ENCODE measurements around the gene NT5DC4. TPM values are rescaled to one million over a fixed set of nuclear protein-coding genes. Genes with fewer than 3 reads are reported as not detected.

Gene NT5DC4
- not detected for total RNA-seq

GRCh38 chr2:112720785-112721184 lies at the start of gene NT5DC4:
NT5DC4 (plus strand) TSS chr2:112721020; CDS start chr2:112721080, 60 bp downstream.
- DNase-seq (no peak), ATAC-seq (no peak)
- intact Hi-C loops (cut with DNase I, micrococcal nuclease) = no loop called here
- H3K9me3 Mint-ChIP-seq (ENCODE audit: low read depth) = no peaks in the 10 kb centered on the region
- H3K4me3 Mint-ChIP-seq = no peak within 1 kb of the TSS
- no peaks in the 10 kb centered on the region for H3K36me3 Mint-ChIP-seq (ENCODE audit: low read depth)
- CTCF ChIA-PET = interaction anchor here (0.8 kb wide), 1 partner anchor 83 kb away, joined by 4 read pairs; no protein-coding TSS in a partner anchor
- no peaks in the 10 kb centered on the region for H3K27me3 Mint-ChIP-seq
- H3K4me1 Mint-ChIP-seq = no peaks in the 10 kb centered on the region
- POLR2A ChIA-PET = no interaction called here
- H3K27ac Mint-ChIP-seq = no peak within 1 kb of the TSS

GRCh38 chr2:112671801-112672200 lies 49.0 kb upstream of the NT5DC4 start:
- Mint-ChIP-seq H3K9me3 (ENCODE audit: low read depth) (no peaks in the 10 kb centered on the region), H3K36me3 (ENCODE audit: low read depth) (peaks cover 3% of the 10 kb centered on the region), H3K4me1 (no peaks in the 10 kb centered on the region), H3K27ac (no peak overlapping the region), H3K27me3 (peaks cover 1% of the 10 kb centered on the region), H3K4me3 (no peak overlapping the region)
- intact Hi-C loops (cut with DNase I, micrococcal nuclease) = no loop called here
- POLR2A ChIA-PET = no interaction called here
- no peak for DNase-seq
- no peak for ATAC-seq
- CTCF ChIA-PET = interaction anchor here (0.8 to 2.1 kb wide), 2 partner anchors 9 to 55 kb away, joined by 3 to 6 read pairs; no protein-coding TSS in a partner anchor

GRCh38 chr2:112673008-112673407 lies 47.8 kb upstream of the NT5DC4 start:
- ChIA-PET CTCF (interaction anchor here (2.1 kb wide), 1 partner anchor 54 kb away, joined by 6 read pairs; no protein-coding TSS in a partner anchor), POLR2A (no interaction called here)
- no peak overlapping the region for H3K27ac Mint-ChIP-seq
- H3K4me3 Mint-ChIP-seq = no peak overlapping the region
- H3K4me1 Mint-ChIP-seq = no peaks in the 10 kb centered on the region
- H3K36me3 Mint-ChIP-seq (ENCODE audit: low read depth) = peaks cover 3% of the 10 kb centered on the region
- intact Hi-C loops (cut with DNase I, micrococcal nuclease) = no loop called here
- no peaks in the 10 kb centered on the region for H3K9me3 Mint-ChIP-seq (ENCODE audit: low read depth)
- peaks cover 1% of the 10 kb centered on the region for H3K27me3 Mint-ChIP-seq
- DNase-seq = no peak
- ATAC-seq = no peak

GRCh38 chr2:112674229-112674628 lies 46.6 kb upstream of the NT5DC4 start:
- ChIA-PET CTCF (interaction anchor here (1.1 kb wide), 1 partner anchor 76 kb away, joined by 3 read pairs; no protein-coding TSS in a partner anchor), POLR2A (no interaction called here)
- Mint-ChIP-seq H3K4me1 (no peaks in the 10 kb centered on the region), H3K4me3 (no peak overlapping the region), H3K36me3 (ENCODE audit: low read depth) (peaks cover 1% of the 10 kb centered on the region), H3K27me3 (peaks cover 1% of the 10 kb centered on the region), H3K27ac (no peak overlapping the region), H3K9me3 (ENCODE audit: low read depth) (no peaks in the 10 kb centered on the region)
- no peak for ATAC-seq
- DNase-seq = no peak
- intact Hi-C loops (cut with DNase I, micrococcal nuclease) = no loop called here

- Mint-ChIP-seq H3K9me3 (ENCODE audit: low read depth) (no peaks in the 10 kb centered on the region), H3K4me1 (peaks cover 5% of the 10 kb centered on the region), H3K27ac (no peak overlapping the region), H3K27me3 (peaks cover 1% of the 10 kb centered on the region), H3K4me3 (no peak overlapping the region), H3K36me3 (ENCODE audit: low read depth) (no peaks in the 10 kb centered on the region)
- DNase-seq (no peak), ATAC-seq (no peak)
- CTCF ChIA-PET = interaction anchor here (1.2 to 2.7 kb wide), 3 partner anchors 12 to 66 kb away, joined by 3 to 10 read pairs (median 4); no protein-coding TSS in a partner anchor
- intact Hi-C loops (cut with DNase I, micrococcal nuclease) = no loop called here
- POLR2A ChIA-PET = no interaction called here
These were observed 41.3 kb upstream of the NT5DC4 start for GRCh38 chr2:112679484-112679883.

- Mint-ChIP-seq H3K4me3 (no peak overlapping the region), H3K36me3 (ENCODE audit: low read depth) (no peaks in the 10 kb centered on the region), H3K27me3 (no peaks in the 10 kb centered on the region), H3K4me1 (peaks cover 5% of the 10 kb centered on the region), H3K27ac (no peak overlapping the region), H3K9me3 (ENCODE audit: low read depth) (no peaks in the 10 kb centered on the region)
- no peak for ATAC-seq
- DNase-seq = no peak
- ChIA-PET POLR2A (no interaction called here), CTCF (no interaction called here)
- intact Hi-C loops (cut with DNase I, micrococcal nuclease) = no loop called here
These were observed 40.1 kb upstream of the NT5DC4 start for GRCh38 chr2:112680666-112681101.

- Mint-ChIP-seq H3K9me3 (ENCODE audit: low read depth) (no peaks in the 10 kb centered on the region), H3K4me1 (peaks cover 5% of the 10 kb centered on the region), H3K4me3 (no peak overlapping the region), H3K36me3 (ENCODE audit: low read depth) (no peaks in the 10 kb centered on the region), H3K27ac (no peak overlapping the region), H3K27me3 (no peaks in the 10 kb centered on the region)
- POLR2A ChIA-PET = no interaction called here
- CTCF ChIA-PET = interaction anchor here (0.7 kb wide), 1 partner anchor 48 kb away, joined by 3 read pairs; no protein-coding TSS in a partner anchor
- intact Hi-C loops (cut with DNase I, micrococcal nuclease) = no loop called here
- ATAC-seq (no peak), DNase-seq (no peak)
These were observed 38.7 kb upstream of the NT5DC4 start for GRCh38 chr2:112682101-112682500.

- H3K27ac Mint-ChIP-seq = no peak overlapping the region
- ATAC-seq = no peak
These were observed 37.0 kb upstream of the NT5DC4 start for GRCh38 chr2:112683550-112684414.

GRCh38 chr2:112684415-112684775 lies 36.4 kb upstream of the NT5DC4 start:
- Mint-ChIP-seq H3K36me3 (ENCODE audit: low read depth) (no peaks in the 10 kb centered on the region), H3K9me3 (ENCODE audit: low read depth) (no peaks in the 10 kb centered on the region), H3K27ac (no peak overlapping the region), H3K4me3 (no peak overlapping the region), H3K4me1 (peaks cover 5% of the 10 kb centered on the region), H3K27me3 (no peaks in the 10 kb centered on the region)
- intact Hi-C loops (cut with DNase I, micrococcal nuclease) = loop anchor here in 1 of 2 experiments (2.0 kb wide), 1 partner anchor 18 kb away; no protein-coding TSS in a partner anchor
- ATAC-seq = no peak
- DNase-seq = no peak
- CTCF ChIA-PET = interaction anchor here (0.9 to 1.6 kb wide), 8 partner anchors 8 to 58 kb away, joined by 3 to 5 read pairs (median 3); no protein-coding TSS in a partner anchor
- POLR2A ChIA-PET = no interaction called here

More at GRCh38 chr2:112683550-112684414, 37.0 kb upstream of the NT5DC4 start:
- Mint-ChIP-seq H3K4me1 (peaks cover 5% of the 10 kb centered on the region), H3K27me3 (no peaks in the 10 kb centered on the region), H3K36me3 (ENCODE audit: low read depth) (no peaks in the 10 kb centered on the region), H3K9me3 (ENCODE audit: low read depth) (no peaks in the 10 kb centered on the region), H3K4me3 (no peak overlapping the region)
- intact Hi-C loops (cut with DNase I, micrococcal nuclease) = loop anchor here in 1 of 2 experiments (2.0 kb wide), 1 partner anchor 17 kb away; no protein-coding TSS in a partner anchor
- CTCF ChIA-PET = interaction anchor here (0.6 to 1.6 kb wide), 12 partner anchors 9 to 258 kb away, joined by 3 to 6 read pairs (median 3); no protein-coding TSS in a partner anchor
- POLR2A ChIA-PET = no interaction called here
- no peak for DNase-seq

GRCh38 chr2:112685271-112685884 lies 35.4 kb upstream of the NT5DC4 start:
- Mint-ChIP-seq H3K27me3 (no peaks in the 10 kb centered on the region), H3K9me3 (ENCODE audit: low read depth) (no peaks in the 10 kb centered on the region), H3K4me1 (peaks cover 5% of the 10 kb centered on the region), H3K4me3 (no peak overlapping the region), H3K27ac (no peak overlapping the region), H3K36me3 (ENCODE audit: low read depth) (no peaks in the 10 kb centered on the region)
- ChIA-PET POLR2A (interaction anchor here (0.6 kb wide), 1 partner anchor 15 kb away, joined by 3 read pairs; no protein-coding TSS in a partner anchor), CTCF (interaction anchor here (0.6 to 2.4 kb wide), 13 partner anchors 13 to 704 kb away, joined by 3 to 11 read pairs (median 4); no protein-coding TSS in a partner anchor)
- intact Hi-C loops (cut with DNase I, micrococcal nuclease) = loop anchor here in 1 of 2 experiments (2.0 kb wide), 1 partner anchor 19 kb away; no protein-coding TSS in a partner anchor
- no peak for DNase-seq
- no peak for ATAC-seq

- Mint-ChIP-seq H3K4me1 (peaks cover 15% of the 10 kb centered on the region), H3K27me3 (no peaks in the 10 kb centered on the region), H3K9me3 (ENCODE audit: low read depth) (no peaks in the 10 kb centered on the region), H3K27ac (no peak overlapping the region), H3K36me3 (ENCODE audit: low read depth) (no peaks in the 10 kb centered on the region), H3K4me3 (no peak overlapping the region)
- ChIA-PET CTCF (interaction anchor here (0.6 to 2.4 kb wide), 7 partner anchors 11 to 87 kb away, joined by 4 to 11 read pairs (median 5); no protein-coding TSS in a partner anchor), POLR2A (no interaction called here)
- DNase-seq (no peak), ATAC-seq (no peak)
- intact Hi-C loops (cut with DNase I, micrococcal nuclease) = no loop called here
These were observed 34.2 kb upstream of the NT5DC4 start for GRCh38 chr2:112686348-112687217.
